Right lobe of liver (tissue), 4 donors: ENCODE measurements around the gene ZP1.

ENCODE experiments used
- CTCF ChIP-seq, 4 donors: fragments of 200-600 bp in 3 of 4; fragments of 450-650 bp in 1 of 4; IDR thresholded peaks; one replicate each; pipeline versions ENCODE4 v1.5.1 to v1.8.0; 2016 to 2022; ENCODE audit warnings: antibody characterized with exemption in 4 of 4, mild to moderate bottlenecking in 2 of 4
- POLR2A ChIP-seq: fragments of 450-650 bp; IDR thresholded peaks from one replicate; pipeline ENCODE4 v1.6.1; 2017; ENCODE audit warnings: antibody characterized with exemption, mild to moderate bottlenecking
- donor health status: DM: no; HTN: no; CAD: no.
- donor health status: DM: no; HTN: no; CAD: no.
- donor health status: DM: no; HTN: yes; CAD: no.

DNA sequence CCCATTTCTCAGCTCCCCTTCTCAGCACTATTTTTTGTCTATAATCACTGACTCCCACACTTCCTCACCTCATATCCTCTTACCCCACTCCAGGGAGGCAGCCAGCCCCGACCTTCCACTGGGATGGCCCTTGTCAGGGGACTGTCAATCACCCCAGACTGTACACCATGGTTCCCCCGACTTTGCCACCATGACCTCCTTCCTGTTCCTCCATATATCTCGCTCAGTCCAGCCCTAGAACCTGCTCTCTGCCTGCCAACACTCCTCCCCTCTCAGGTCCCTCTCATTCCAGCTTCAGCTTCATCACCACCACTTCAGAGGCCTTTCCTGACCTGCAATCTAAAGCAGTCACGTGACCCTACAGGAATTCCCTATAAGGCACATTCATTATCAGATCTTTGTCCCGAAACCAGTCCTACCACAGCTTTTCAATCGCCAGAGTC, 22.5 kb downstream of the ZP1 start:
- no peak for TF ChIP-seq POLR2A
- TF ChIP-seq CTCF (IDR thresholded peaks at IDR 0.05): no peak
